ENCODE measurements around the gene SV2B.

- TF ChIP-seq POLR2AphosphoS5 (IDR thresholded peaks at IDR 0.05; ENCODE audit: borderline replicate concordance, low read depth, low read length) = no peak
- no peak for TF ChIP-seq EZH2 (IDR thresholded peaks at IDR 0.05)
Observed at GRCh38 chr15:91308199-91308598, 208.1 kb downstream of the SV2B start.

Data from SK-N-MC (cell line).